ENCODE data around the gene CDH13.

GRCh38 chr16:83482545-83483162, 855.9 kb downstream of the CDH13 start:
- TF ChIP-seq CTCF (IDR thresholded peaks at IDR 0.05), result no peak
- no peak for TF ChIP-seq POLR2A (IDR thresholded peaks at IDR 0.05)

Data from adrenal gland (tissue), 5 donors.